Cerebellar cortex (tissue), 1 donor: ENCODE results near the gene IRF4.
"Not testable (repeated sequence)": the region's sequence is repeated elsewhere in the genome, so short reads cannot be mapped to it uniquely, and the experiment has no call there.

Source experiments
- DNase-seq: peaks from one replicate; pipeline ENCODE4 v3.0.0-alpha.2; 2015; ENCODE audit warnings: low spot score

The IRF4 gene

GRCh38 chr6:422433-423054 lies 31.0 kb downstream of the IRF4 start:
- DNase-seq: no peak

GRCh38 chr6:423055-423798 lies 31.7 kb downstream of the IRF4 start:
- DNase-seq: no peak

- no peak for DNase-seq
Measured at GRCh38 chr6:423799-424345, 32.3 kb downstream of the IRF4 start.

GRCh38 chr6:424741-425417 lies 33.3 kb downstream of the IRF4 start:
- no peak for DNase-seq

- not testable (repeated sequence) for DNase-seq
Measured at GRCh38 chr6:425418-425788, 33.9 kb downstream of the IRF4 start.

GRCh38 chr6:426198-426738 lies 34.7 kb downstream of the IRF4 start:
- not testable (repeated sequence) for DNase-seq

- DNase-seq: no peak
Measured at GRCh38 chr6:428047-428603, 36.6 kb downstream of the IRF4 start.

GRCh38 chr6:429515-430121 lies 38.1 kb downstream of the IRF4 start:
- DNase-seq: no peak

- DNase-seq: no peak
Measured at GRCh38 chr6:431504-431903, 40.0 kb downstream of the IRF4 start.

GRCh38 chr6:431986-432385 lies 40.4 kb downstream of the IRF4 start:
- no peak for DNase-seq

- no peak for DNase-seq
Measured at GRCh38 chr6:434051-434705, 42.6 kb downstream of the IRF4 start.

GRCh38 chr6:435441-436307 lies 44.1 kb downstream of the IRF4 start:
- no peak for DNase-seq

- DNase-seq: no peak
Measured at GRCh38 chr6:436308-437036, 44.9 kb downstream of the IRF4 start.

GRCh38 chr6:437037-437392 lies 45.5 kb downstream of the IRF4 start:
- DNase-seq: no peak

GRCh38 chr6:438634-439170 lies 47.1 kb downstream of the IRF4 start:
- DNase-seq: no peak

- DNase-seq: no peak
Measured at GRCh38 chr6:439641-440167, 48.2 kb downstream of the IRF4 start.

- DNase-seq: no peak
Measured at GRCh38 chr6:441126-441920, 49.8 kb downstream of the IRF4 start.

- DNase-seq: no peak
Measured at GRCh38 chr6:443621-444159, 52.1 kb downstream of the IRF4 start.
